22Rv1 (cell line): ENCODE measurements around the gene ASH1L.

Source experiments
- CTCF ChIP-seq: fragments of 450-650 bp; IDR thresholded peaks from 2 replicates; pipeline ENCODE4 v1.5.1; 2017; ENCODE audit warnings: mild to moderate bottlenecking
- ZFX ChIP-seq: fragments of 450-650 bp; IDR thresholded peaks from 2 replicates; pipeline ENCODE4 v1.6.1; 2017; ENCODE audit warnings: antibody characterized with exemption, borderline replicate concordance

GRCh38 chr1:155458111-155458510 lies 104.5 kb downstream of the ASH1L start:
- TF ChIP-seq CTCF (no peak), ZFX (no peak)
